Parathyroid adenoma (tissue), 2 donors: ENCODE results near the gene COBLL1.

Experiments used
- H2AFZ ChIP-seq: fragments of 300-600 bp; sonication (generic); one replicate; pipeline ENCODE4 v1.7.0; 2017; ENCODE audit warnings: antibody characterized with exemption, mild to moderate bottlenecking
- H3K27ac ChIP-seq: fragments of 300-600 bp; sonication (generic); one replicate; pipeline ENCODE4 v1.7.0; 2017
- H3K27me3 ChIP-seq: fragments of 300-600 bp; sonication (generic); one replicate; pipeline ENCODE4 v1.7.0; 2017; ENCODE audit warnings: low read length; ENCODE audit not compliant: control insufficient read depth, insufficient read depth
- H3K36me3 ChIP-seq: fragments of 300-600 bp; sonication (generic); one replicate; pipeline ENCODE4 v1.7.0; 2017; ENCODE audit warnings: low read length; ENCODE audit not compliant: control insufficient read depth, insufficient read depth
- H3K4me1 ChIP-seq: fragments of 300-600 bp; sonication (generic); one replicate; pipeline ENCODE4 v1.7.0; 2017; ENCODE audit warnings: control low read depth
- H3K4me2 ChIP-seq: fragments of 300-600 bp; sonication (generic); one replicate; pipeline ENCODE4 v1.7.0; 2017; ENCODE audit warnings: low read length
- H3K4me3 ChIP-seq: fragments of 300-600 bp; sonication (generic); one replicate; pipeline ENCODE4 v1.7.0; 2017; ENCODE audit warnings: low read depth, low read length
- H3K79me2 ChIP-seq: fragments of 300-600 bp; sonication (generic); one replicate; pipeline ENCODE4 v1.7.0; 2017; ENCODE audit warnings: control low read depth
- H3K9ac ChIP-seq: fragments of 300-600 bp; sonication (generic); one replicate; pipeline ENCODE4 v1.7.0; 2017; ENCODE audit warnings: mild to moderate bottlenecking
- H3K9me3 ChIP-seq: fragments of 300-600 bp; sonication (generic); one replicate; pipeline ENCODE4 v1.7.0; 2017; ENCODE audit warnings: low read length; ENCODE audit not compliant: control insufficient read depth
- TF ChIP-seq, protein P1 (sequence below): fragments of 300-600 bp; sonication (generic); IDR thresholded peaks from one replicate; pipeline ENCODE4 v1.7.0; 2017; ENCODE audit warnings: antibody characterized with exemption, mild to moderate bottlenecking
- donor health status: primary hyperparathyroidism.

Gene COBLL1

DNA sequence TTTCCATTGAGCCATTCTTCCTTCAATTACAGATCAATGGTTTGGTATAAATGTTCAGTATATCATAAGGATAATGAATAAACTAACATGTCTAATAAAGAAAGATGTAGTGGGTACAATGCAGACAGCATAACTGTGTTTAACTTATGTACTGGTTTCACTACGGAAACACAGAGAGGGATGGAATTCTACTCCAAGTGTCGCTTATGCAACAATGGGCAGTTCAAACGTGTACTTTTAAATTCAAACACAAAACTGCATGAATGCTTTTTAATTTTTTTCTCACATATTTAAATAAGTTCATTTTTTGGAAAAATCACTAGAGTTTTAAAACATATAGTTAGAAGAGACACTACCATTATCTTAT, 74.7 kb downstream of the COBLL1 start:
- Histone ChIP-seq H3K9me3 (no peaks in the 10 kb centered on the region), H3K4me2 (no peak overlapping the region), H3K4me1 (no peaks in the 10 kb centered on the region), H3K36me3 (no peaks in the 10 kb centered on the region), H2AFZ (no peak overlapping the region), H3K27ac (no peak overlapping the region), H3K79me2 (no peaks in the 10 kb centered on the region), H3K27me3 (no peaks in the 10 kb centered on the region), H3K4me3 (no peak overlapping the region), H3K9ac (no peak overlapping the region)
- TF ChIP-seq, protein P1, sequence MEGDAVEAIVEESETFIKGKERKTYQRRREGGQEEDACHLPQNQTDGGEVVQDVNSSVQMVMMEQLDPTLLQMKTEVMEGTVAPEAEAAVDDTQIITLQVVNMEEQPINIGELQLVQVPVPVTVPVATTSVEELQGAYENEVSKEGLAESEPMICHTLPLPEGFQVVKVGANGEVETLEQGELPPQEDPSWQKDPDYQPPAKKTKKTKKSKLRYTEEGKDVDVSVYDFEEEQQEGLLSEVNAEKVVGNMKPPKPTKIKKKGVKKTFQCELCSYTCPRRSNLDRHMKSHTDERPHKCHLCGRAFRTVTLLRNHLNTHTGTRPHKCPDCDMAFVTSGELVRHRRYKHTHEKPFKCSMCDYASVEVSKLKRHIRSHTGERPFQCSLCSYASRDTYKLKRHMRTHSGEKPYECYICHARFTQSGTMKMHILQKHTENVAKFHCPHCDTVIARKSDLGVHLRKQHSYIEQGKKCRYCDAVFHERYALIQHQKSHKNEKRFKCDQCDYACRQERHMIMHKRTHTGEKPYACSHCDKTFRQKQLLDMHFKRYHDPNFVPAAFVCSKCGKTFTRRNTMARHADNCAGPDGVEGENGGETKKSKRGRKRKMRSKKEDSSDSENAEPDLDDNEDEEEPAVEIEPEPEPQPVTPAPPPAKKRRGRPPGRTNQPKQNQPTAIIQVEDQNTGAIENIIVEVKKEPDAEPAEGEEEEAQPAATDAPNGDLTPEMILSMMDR, result no peak

DNA sequence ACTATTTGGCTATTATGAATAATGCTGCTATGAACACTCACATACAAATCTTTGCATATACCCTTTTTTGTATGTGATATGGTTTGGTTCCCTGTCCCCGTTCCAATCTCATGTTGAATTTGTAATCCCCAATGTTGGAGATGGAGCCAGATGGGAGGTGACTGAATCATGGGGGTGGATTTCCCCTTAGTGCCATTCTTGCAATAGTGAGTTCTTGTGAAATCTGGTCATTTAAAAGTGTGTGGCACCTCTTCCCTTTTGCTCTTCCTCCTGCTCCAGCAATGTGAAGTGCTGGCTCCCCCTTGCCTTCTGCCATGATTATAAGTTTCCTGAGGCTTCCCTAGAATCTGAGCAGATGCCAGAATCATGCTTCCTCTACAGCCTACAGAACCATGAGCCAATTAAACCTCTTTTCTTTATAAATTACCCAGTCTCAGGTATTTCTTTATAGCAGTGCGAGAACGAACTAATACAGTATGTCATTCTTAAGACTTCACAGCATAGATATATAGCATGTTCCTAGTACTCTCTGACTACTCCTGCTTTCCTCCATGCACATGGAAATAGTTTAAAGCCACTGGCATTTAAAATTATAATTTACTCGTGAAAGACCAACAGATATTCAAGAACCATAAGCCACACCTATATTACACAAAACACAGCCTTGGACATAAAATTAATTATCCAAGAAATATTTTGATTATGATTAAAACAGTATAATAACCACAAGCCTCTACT, 75.2 kb downstream of the COBLL1 start:
- no peak overlapping the region for H3K27ac ChIP-seq
- H3K4me3 ChIP-seq, result no peak overlapping the region
- TF ChIP-seq, protein P1, result no peak
- no peaks in the 10 kb centered on the region for H3K27me3 ChIP-seq
- H3K79me2 ChIP-seq, result no peaks in the 10 kb centered on the region
- no peaks in the 10 kb centered on the region for H3K9me3 ChIP-seq
- no peak overlapping the region for H3K4me2 ChIP-seq
- no peak overlapping the region for H2AFZ ChIP-seq
- H3K9ac ChIP-seq, result no peak overlapping the region
- no peaks in the 10 kb centered on the region for H3K4me1 ChIP-seq
- no peaks in the 10 kb centered on the region for H3K36me3 ChIP-seq

DNA sequence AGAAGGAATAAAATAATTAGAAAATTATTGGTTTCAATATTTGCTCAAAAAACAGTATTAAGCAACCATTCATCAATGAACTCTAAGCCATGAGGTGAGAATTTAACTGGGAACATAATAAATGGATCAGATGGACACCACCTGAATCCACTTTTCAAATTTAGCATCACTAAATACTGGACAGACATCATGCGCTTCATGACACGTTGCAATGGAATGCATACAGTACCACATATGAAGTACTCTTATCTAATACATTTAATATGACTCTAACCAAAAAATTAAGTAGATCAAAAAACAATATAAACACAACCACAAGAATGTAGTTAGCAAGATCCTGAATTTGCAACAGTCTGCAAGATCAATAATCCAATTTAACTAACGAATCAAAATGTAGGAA, 76.6 kb downstream of the COBLL1 start:
- no peaks in the 10 kb centered on the region for H3K36me3 ChIP-seq
- no peaks in the 10 kb centered on the region for H3K79me2 ChIP-seq
- no peak overlapping the region for H3K4me2 ChIP-seq
- H2AFZ ChIP-seq, result no peak overlapping the region
- no peak overlapping the region for H3K4me3 ChIP-seq
- H3K27ac ChIP-seq, result no peak overlapping the region
- no peak overlapping the region for H3K9ac ChIP-seq
- H3K4me1 ChIP-seq, result no peaks in the 10 kb centered on the region
- no peaks in the 10 kb centered on the region for H3K9me3 ChIP-seq
- TF ChIP-seq, protein P1, result no peak
- H3K27me3 ChIP-seq, result no peaks in the 10 kb centered on the region

DNA sequence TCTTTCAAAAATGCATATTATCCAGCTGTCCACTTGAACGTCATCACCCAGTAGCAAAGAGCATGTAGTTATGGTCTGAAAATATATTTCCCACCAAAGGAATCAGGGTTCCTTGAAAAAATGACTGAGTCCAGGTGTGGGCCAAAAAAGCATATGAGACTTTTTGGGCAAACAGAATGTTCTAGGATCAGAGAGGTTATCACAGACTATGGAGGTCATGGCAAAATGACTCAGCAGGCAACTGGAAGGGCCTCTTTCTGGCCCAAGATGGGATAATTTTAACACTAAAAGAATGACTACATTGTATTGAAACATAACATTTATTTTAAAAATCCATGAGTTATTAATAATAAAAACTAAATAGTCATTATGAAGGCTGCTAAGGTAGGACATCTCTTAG, 77.1 kb downstream of the COBLL1 start:
- Histone ChIP-seq H3K79me2 (no peaks in the 10 kb centered on the region), H3K9me3 (no peaks in the 10 kb centered on the region), H3K9ac (no peak overlapping the region), H3K4me2 (no peak overlapping the region), H2AFZ (no peak overlapping the region), H3K4me3 (no peak overlapping the region), H3K36me3 (no peaks in the 10 kb centered on the region), H3K4me1 (no peaks in the 10 kb centered on the region), H3K27ac (no peak overlapping the region), H3K27me3 (no peaks in the 10 kb centered on the region)
- TF ChIP-seq, protein P1, result no peak

DNA sequence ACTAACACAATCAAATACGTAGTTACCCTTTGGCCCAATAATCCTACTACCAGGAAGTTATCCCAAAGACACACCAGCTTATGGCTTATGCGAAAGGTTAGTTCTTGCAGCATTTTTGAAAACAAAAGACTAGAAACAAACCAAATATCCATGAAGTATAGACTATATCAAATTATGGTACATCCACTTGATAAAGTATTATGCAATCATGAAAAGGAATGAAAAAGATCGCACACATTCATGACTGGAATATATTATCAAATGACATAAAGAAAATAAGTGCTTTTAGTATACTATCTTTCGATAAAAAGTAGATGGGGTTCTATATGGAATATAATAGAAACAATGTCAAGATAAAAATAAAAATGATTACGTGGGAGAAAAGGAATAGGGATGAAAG, 78.2 kb downstream of the COBLL1 start:
- Histone ChIP-seq H3K9me3 (no peaks in the 10 kb centered on the region), H3K4me3 (no peak overlapping the region), H3K27ac (no peak overlapping the region), H2AFZ (no peak overlapping the region), H3K36me3 (no peaks in the 10 kb centered on the region), H3K4me2 (no peak overlapping the region), H3K27me3 (no peaks in the 10 kb centered on the region), H3K4me1 (no peaks in the 10 kb centered on the region), H3K9ac (no peak overlapping the region), H3K79me2 (no peaks in the 10 kb centered on the region)
- TF ChIP-seq, protein P1, result no peak
